Measurements from ENCODE around the gene OR2T11.
"Not testable (repeated sequence)": the region's sequence is repeated elsewhere in the genome, so short reads cannot be mapped to it uniquely, and the experiment has no call there.

The OR2T11 gene

GRCh38 chr1:248618878-248619277 is 16.0 kb downstream of the OR2T11 start:
- peak; percentile 4 for DNase-seq (ENCODE audit: low read depth)

GRCh38 chr1:248618119-248618518 is 16.8 kb downstream of the OR2T11 start:
- no peak for DNase-seq (ENCODE audit: low read depth)

GRCh38 chr1:248613742-248614141 is 21.1 kb downstream of the OR2T11 start:
- no peak for DNase-seq (ENCODE audit: low read depth)

- no peak for DNase-seq (ENCODE audit: low read depth)
Observed at GRCh38 chr1:248611883-248612414, 22.9 kb downstream of the OR2T11 start.

GRCh38 chr1:248610301-248610700 is 24.6 kb downstream of the OR2T11 start:
- no peak for DNase-seq (ENCODE audit: low read depth)

- DNase-seq (ENCODE audit: low read depth): no peak
Observed at GRCh38 chr1:248599396-248599795, 35.5 kb downstream of the OR2T11 start.

- DNase-seq (ENCODE audit: low read depth): no peak
Observed at GRCh38 chr1:248597589-248597988, 37.3 kb downstream of the OR2T11 start, which contains the start of gene OR2T10. OR2T10 (minus strand) TSS chr1:248597700; CDS start chr1:248593768, 3,932 bp downstream.

GRCh38 chr1:248596615-248597014 is 38.3 kb downstream of the OR2T11 start:
- DNase-seq (ENCODE audit: low read depth): no peak

- DNase-seq (ENCODE audit: low read depth): no peak
Observed at GRCh38 chr1:248593226-248593625, 41.7 kb downstream of the OR2T11 start.

GRCh38 chr1:248592655-248593054 is 42.2 kb downstream of the OR2T11 start:
- DNase-seq (ENCODE audit: low read depth): no peak

GRCh38 chr1:248590055-248590454 is 44.8 kb downstream of the OR2T11 start:
- DNase-seq (ENCODE audit: low read depth): no peak

GRCh38 chr1:248589334-248589733 is 45.6 kb downstream of the OR2T11 start:
- no peak for DNase-seq (ENCODE audit: low read depth)

- no peak for DNase-seq (ENCODE audit: low read depth)
Observed at GRCh38 chr1:248585266-248585665, 49.6 kb downstream of the OR2T11 start.

- no peak for DNase-seq (ENCODE audit: low read depth)
Observed at GRCh38 chr1:248576260-248576980, 58.5 kb downstream of the OR2T11 start.

- not testable (repeated sequence) for DNase-seq (ENCODE audit: low read depth)
Observed at GRCh38 chr1:248574657-248575056, 60.2 kb downstream of the OR2T11 start, which contains the start of gene OR2T34. OR2T34 (minus strand) TSS chr1:248574757; CDS start chr1:248574757, 0 bp downstream.

- not testable (repeated sequence) for DNase-seq (ENCODE audit: low read depth)
Observed at GRCh38 chr1:248573856-248574255, 61.0 kb downstream of the OR2T11 start.
